GM23248 (cell line): Measurements from ENCODE around the gene KLHL24.

ENCODE experiments used
- EZH2 ChIP-seq: fragments of 200-600 bp; sonication (generic); IDR thresholded peaks from 2 replicates; pipeline ENCODE4 v1.6.1; 2018; ENCODE audit warnings: antibody characterized with exemption, mild to moderate bottlenecking; ENCODE audit not compliant: insufficient read depth, poor library complexity, severe bottlenecking
- EZH2phosphoT487 ChIP-seq: fragments of 200-600 bp; sonication (generic); IDR thresholded peaks from 2 replicates; pipeline ENCODE4 v1.6.1; 2018; ENCODE audit warnings: antibody characterized with exemption, moderate library complexity, mild to moderate bottlenecking, low read depth; ENCODE audit not compliant: insufficient read depth

DNA sequence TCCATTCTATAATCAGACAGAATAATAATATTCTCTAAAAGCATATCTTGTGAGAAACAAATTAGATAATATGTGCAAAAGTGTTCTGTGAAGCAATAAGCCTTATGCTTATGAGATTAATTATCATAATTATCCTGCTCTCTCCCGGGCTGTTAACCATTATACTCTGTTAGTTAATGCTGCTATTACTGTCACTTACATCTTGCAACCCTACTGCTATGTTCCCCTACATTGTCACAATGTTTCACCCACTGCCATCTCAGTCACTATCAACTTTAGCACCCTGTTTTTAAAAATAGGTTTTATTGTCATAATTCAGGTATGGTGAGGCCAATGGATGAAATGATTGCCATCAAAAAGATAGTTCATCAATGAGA lies 15.2 kb upstream of the KLHL24 start:
- no peak for TF ChIP-seq EZH2
- TF ChIP-seq EZH2phosphoT487: no peak
